ENCODE data around the gene NFIL3.
"Not testable (repeated sequence)": the region's sequence is repeated elsewhere in the genome, so short reads cannot be mapped to it uniquely, and the experiment has no call there.

Gene NFIL3

DNA sequence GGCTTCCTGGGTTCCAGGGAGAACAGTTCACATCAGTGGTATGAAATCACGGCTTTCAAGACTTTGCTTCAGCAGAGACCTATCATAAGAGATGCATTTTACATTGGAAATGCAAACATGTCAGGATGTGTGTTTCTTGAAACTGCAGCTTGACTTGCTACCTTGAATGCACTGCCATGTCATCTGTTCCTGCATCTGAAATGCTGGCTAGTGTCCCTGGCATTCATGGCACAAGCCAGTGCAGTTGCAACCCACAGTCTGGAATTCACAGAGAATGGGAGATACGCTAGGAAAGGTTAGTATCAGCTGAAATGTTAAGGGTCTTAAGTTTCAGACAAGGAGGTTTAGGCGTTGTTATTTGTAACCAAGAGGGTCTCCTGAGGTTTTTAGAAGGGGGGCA lies 24.7 kb downstream of the NFIL3 start:
- DNase-seq, result no peak

DNA sequence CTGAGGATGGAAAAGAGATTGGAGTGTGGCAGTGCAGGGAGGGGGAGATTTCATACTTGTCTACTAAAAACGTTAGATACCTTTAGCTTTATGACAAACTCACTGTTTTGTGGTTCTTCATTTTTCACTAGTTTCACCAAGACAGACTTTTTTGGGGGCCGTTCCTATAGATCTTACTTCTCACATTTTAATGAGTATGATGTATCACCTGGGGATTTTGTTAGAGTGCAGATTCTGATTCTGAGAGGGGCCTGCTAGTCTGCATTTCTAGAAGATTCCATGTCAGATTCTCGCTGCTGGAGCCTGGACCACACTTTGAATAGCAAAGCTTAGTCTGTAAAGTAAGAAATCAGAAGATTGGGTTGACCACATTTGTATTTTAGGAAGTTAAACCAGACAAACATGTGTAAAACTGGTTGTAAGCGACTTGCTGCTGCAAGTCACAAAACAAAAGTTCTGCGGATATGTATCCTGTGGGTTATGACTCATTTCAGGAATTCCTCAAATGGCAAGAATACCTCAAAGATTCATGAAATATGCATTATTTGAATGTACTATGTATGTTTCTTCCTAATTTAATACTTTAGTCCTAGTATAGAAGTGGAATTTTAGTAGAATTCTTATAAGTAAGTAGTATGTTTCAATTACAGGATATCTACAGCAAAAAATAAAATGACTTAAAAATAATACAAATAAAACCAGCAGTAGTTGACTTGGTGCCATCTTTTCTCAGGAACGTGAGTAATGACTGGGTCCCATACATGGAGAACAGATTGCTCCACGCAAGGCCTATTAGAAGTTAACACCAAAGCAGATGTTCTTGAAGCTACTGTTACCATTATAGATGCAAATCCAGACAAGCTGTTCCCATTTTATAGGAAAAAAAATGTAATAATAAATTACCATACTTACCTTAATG lies 27.8 kb downstream of the NFIL3 start:
- no peak for DNase-seq

DNA sequence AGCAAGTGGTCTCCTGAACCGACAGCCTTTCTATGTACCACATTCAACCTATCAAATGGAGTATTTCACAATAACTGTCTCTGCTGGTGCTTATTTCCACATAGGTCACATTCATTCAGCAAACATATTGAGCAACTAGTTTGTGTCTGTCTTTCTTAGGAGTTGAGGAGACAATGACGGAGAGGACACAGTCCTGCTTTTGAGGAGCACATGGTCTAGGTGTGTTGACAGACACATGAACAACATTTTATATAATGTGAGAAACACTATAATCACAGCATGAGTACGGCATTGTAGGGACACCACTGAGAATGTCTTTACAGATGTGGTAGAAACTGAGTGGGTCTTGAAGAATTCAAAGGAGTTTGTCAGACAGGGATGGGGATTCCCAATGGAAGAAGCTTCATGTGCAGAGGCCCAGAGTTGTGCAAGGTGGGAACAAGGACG lies 28.5 kb downstream of the NFIL3 start:
- no peak for DNase-seq

DNA sequence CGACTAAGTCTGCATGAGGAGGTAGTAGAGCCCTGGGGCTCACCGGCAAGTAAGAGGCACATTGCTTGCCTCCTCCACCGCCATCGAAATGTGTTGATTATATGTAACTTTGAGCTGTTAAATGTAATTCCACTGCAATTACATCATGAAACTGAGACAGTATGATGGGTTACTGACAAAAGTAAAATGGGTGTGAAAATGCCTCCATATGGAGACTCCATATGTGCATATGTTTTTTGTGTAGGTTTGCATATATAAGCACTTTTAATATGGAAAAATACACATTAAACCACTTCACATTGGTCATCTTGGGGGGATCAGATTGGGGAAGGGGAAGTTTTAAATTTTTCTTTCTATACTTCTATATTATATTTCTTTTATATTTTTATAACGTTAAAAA lies 29.8 kb downstream of the NFIL3 start:
- DNase-seq, result no peak

DNA sequence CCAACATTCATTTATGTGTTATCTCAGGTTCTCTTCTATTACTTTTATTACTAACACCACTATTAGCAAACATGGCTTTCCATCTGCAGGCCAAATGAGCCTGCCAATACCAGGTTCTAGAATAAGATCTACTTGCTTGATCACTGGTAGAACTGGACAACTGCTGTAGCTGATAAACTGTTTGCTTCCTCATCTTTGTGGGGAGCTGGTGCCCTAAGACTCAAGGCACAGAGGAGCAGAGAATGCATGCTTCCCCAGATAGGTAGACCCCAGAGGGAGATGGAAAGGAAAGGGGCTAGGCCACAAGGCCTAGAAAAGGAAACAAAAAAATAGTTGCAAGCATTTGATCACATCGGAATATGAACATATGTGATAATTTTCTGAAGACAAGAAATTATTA lies 31.2 kb downstream of the NFIL3 start:
- DNase-seq, result no peak

DNA sequence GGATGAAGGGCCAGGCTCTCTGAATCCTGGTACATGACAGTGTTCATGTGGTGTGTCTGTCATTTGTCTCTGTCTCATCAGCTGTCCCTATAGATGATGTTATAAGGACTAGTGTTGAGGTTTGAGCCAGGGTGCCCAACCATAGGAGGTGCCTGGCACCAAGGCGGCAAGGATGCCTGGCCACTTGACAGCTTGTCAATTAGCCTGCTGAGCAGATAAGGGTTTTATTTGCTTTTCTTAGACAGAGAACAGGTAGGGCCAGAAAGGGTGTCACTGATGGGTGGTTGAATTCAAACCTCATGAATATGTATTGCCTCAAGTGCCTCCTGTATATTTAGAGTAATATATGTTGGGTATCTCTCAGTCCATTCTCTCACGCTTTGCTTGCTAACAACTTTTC lies 31.8 kb downstream of the NFIL3 start:
- no peak for DNase-seq

DNA sequence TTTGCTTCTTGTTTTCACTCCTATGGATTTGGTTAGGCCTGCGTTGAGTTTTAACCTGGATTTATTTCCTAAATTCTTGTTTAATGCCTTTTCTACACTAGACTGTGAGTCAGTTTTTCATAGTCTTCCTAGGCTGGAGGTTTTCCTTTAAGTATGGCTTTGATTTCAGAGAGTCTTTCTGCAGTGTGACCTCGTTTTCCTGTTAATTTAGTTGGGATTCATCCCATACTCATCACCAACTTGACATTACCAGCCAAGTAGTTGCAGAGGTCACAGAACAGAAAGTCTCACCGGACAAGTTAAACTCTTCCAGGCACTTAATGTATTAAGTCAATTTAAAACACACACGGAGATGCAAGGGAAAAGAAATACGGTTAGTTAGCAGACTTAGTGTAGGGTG lies 32.2 kb downstream of the NFIL3 start:
- DNase-seq, result no peak

DNA sequence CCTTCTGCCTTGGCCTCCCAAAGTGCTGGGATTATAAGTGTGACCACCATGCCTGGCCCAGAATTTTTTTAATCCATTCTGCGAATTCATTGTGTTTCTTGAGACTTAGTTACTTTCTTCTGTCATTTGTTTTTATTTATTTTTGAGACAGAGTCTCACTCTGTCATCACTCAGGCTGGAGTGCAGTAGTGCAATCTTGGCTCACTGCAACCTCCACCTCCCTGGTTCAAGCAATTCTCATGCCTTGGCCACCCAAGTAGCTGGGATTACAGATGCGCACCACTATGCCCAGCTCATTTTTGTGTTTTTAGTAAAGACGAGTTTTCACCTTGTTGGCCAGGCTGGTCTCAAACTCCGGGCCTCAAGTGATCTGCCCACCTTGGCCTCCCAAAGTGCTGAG lies 33.9 kb downstream of the NFIL3 start:
- not testable (repeated sequence) for DNase-seq

DNA sequence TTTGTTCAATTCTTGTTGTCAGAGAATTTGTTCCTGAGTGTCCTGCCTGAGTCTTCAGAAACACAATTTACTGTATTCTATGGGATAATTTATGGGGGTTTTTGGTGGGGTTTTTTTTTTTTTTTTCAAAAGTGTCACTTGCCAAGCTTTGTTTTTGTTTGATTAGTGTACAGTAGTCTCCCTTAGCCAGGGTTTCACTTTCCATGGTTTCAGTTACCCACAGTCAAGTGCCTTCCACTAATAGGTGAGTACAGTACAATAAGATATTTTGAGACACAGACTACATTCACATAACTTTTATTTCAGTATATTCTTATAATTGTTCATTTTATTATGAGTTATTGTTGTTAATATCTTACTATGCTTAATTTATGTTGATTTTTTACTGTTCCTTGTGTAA lies 36.9 kb downstream of the NFIL3 start:
- no peak for DNase-seq

DNA sequence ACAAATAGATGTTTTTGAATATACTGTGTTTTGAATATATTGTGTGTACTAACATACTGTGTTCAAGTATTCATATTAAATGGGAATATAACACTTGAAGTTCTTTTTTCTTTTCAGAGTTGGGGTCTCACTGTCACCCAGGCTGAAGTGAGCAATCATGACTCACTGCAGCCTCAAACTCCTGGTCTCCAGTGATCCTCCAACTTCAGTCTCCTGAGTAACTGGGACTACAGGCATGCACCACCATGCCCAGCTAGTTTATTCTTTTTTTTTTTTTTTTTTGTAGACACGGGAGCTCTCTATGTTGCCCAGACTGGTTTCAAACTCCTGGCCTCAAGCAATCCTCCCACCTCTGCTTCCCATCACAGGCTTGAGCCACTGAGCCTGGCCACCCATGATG lies 38.7 kb downstream of the NFIL3 start:
- no peak for DNase-seq

DNA sequence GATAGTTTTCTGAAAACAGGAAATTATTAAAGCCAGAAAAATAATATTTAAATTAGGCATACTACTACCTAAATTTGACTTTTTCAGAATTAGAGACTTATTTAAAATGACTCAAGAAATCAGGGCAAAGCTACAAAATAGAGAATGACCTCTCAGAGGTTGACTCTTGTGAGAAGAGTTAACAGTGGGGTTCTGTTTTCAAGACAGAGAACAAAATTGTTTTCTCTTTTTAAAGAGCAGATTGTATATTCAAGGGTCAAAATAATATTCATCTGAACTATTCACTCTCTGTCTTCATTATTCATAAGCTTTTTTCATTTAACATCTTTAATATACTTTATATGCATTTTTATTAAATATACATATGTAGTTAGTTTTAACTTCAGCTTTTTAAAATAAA lies 40.1 kb downstream of the NFIL3 start:
- no peak for DNase-seq

DNA sequence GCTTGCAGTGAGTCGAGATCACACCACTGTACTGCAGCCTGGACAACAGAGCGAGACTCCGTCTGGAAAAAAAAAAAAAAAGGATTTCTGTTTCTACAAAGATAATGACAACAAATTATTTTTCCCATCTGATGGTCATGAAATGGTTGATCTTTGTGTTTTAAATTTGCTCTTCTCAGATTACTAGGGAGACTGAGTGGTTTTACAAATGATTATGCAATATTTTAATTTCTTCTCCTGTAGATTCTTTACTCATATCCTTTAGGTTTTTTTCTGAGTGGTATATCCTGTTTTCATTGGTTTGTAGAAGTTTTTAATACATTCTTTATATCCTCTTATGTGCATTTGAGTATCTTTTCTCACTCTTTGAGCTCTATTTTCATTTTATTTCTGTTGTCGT lies 41.3 kb downstream of the NFIL3 start:
- DNase-seq, result no peak

DNA sequence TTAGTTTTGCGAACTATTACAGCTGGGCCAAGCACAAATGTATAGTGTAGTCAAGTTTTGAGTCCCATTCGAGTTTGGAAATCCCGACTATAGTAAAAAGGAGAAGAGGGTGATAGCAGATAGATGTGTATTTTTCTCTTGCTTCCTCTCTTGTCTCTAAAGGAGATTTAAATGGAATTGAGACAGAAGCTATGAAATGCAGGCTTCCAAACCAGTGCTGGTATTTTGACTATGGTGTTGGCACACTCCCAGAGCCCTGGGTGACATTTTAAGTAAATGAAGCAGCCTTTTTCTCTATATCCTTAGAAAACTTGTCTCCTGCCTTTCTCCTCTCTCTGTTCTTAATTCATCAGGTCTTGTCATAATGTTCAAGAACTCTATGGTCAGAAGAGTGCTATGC lies 44.2 kb downstream of the NFIL3 start:
- DNase-seq, result no peak

DNA sequence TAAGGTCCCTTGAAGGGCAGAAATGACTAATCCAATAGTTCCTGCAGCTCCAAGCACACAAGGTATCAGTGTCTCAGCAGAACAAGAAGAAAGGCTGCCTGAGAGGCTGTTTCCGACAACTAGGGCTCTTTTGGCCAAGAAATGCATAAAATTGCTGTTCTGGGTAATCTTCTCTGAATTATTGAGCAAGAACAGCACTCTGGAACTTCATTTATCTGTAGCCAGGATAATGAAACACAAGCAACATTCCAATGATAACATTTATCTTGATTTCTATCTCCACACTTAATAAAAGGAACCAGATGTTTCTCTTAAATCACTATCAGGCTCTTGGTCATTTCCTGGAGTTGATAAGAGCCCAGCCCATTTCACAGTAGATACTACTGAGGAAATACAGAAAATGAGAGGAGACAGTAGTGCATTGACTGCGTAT lies 44.9 kb downstream of the NFIL3 start:
- DNase-seq, result no peak

DNA sequence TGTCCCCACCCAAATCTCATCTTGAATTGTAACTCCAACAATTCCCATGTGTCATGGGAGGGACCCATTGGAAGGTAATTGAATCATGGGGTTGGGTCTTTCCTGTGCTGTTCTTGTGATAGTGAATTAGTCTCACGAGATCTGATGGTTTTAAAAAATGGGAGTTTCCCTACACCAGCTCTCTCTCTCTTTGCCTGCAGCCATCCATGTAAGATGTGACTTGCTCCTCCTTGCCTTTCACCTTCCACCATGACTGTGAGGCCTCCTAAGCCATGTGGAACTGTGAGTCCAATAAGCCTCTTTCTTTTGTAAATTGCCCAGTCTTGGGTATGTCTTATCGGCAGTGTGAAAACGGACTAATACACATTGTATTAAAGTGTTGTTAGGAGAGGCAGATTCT lies 45.6 kb downstream of the NFIL3 start:
- not testable (repeated sequence) for DNase-seq

DNA sequence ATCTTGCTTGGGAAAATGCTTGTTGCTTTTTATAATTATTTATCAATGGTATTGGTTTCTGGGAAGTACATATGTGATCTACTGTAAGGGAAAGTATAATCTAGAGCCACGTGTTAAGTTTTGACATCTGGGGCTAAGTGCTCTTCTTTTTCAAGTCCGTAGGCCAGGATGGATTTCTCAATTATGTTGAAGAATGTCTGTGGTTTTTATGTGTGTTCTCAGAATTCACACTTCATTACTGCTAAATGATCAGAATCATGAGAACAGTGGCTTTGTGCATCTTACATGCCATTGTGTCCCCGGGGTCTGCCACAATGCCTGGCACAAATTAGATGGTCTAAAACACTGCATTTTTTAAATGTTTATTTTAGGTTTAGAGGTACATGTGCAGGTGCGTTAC lies 47.4 kb downstream of the NFIL3 start:
- no peak for DNase-seq

DNA sequence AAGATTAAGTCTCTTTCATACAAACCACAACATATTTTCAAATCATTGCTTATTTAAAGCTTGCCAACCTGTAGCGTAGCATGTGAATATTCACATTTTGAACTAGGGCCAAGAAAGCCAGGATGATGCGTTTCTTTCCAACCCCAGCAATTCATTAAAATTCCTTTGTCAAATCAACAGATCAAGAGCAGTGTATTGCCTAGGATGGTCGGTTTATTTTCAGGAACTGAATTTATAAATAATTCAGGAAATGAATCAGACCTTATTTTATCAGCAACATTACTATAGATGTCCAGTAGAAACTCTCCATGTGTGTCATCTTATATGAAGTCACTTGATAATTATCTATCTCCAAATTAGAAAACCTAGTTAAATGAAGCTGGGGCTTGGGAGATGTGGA lies 48.7 kb downstream of the NFIL3 start:
- DNase-seq, result no peak

DNA sequence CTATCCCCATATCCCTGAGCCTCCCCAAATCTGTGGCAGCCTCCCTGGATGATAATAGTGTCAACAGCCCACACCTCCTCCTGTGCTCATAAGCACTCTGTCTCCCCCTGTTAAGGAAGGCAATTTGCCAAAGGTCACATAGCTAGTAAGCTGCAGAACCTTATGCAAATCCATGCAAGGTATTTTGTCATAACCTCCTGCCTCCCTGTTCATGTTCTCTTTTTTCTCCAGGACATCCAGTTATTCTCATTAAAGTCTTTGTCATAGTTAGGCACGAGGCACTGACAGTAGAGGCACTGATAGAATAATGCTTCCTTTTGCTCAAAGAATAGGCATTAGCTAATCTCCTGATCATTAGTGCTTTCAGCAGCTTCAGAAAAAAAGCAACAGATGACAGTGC lies 51.7 kb downstream of the NFIL3 start:
- DNase-seq, result peak in 1 of 56 donors; percentile 4

DNA sequence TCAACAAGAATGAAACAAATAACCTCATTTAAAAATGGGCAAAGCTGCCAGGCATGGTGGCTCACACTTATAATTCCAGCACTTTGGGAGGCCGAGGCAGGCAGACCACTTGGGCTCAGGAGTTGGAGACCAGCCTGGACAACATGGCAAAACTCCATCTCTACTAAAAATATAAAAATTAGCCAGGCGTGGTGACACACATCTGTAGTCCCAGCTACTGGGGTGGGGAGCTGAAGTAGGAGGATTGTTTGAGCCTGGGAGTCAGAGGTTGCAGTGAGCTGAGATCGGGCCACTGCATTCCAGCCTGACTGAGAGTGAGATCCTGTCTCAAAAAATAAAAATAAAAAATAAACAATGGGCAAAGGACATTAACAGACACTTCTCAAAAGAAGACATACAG lies 53.6 kb downstream of the NFIL3 start:
- not testable (repeated sequence) for DNase-seq

DNA sequence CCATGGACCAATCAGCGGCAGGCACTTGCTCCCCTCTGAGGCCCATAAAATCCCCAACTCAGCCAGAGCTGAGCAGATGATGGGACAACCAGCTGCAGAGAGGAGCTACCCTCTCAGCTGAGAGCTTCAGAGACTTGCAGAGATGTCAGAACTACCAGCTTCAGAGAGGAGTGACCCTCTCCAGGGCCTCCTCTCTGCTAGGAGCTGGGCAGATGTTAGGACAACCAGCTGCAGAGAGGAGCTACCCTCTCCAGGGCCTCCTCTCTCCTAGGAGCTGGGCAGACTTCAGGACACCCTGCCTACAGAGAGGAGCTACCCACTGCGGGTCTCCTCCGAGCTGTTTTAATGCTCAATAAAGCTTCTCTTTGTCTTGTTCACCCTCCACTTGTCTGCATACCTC lies 58.9 kb downstream of the NFIL3 start:
- DNase-seq, result no peak

DNA sequence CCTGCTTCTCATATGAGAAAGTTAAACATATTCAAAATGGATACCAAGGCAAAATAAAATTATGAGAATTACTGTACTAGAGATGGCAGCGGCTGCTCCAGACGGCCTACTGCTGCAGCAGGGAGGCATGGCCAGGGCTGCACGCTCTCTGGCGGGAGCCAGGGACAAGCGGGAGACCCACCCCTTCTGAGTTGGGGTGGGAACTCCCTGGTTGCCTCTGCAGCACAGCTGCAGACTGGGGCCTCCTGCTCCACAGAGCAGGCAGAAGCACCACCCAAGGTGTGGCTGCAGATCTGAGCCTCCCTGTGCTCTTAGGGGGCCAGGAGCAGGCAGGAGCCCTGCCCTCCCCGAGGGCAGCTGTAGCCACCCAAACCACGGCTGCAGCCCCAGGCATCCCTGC lies 59.6 kb downstream of the NFIL3 start:
- no peak for DNase-seq

DNA sequence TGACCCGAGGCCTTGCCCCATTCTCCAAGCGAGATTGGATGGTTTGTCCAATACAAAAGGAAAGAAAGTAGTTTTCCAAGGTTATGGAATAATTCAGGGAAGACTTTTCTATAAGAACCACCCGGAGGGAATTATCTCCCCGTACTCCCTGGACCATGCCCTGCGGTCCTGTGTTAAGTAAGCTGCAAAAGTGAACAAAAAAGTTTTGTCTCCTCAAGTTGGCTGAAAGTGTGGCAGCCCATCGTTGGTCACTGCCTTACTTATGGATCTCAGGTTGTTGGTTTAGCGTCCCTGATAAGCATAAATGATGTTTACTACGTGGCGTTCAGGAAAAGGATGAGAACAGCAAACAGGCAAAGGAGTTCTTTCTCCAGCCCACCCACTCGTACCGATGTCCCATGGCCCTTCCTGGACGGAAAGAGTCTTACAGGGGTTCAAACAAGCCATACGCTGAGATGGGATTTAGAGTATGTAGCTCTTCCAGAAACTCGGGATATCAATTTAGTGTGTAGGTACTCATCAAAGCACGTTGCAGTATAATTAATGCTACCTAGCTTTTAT lies 61.5 kb downstream of the NFIL3 start:
- no peak for DNase-seq

Data from amygdala (tissue), 56 donors.